HG03097 (cell line): ENCODE results near the gene MCOLN1.

Experiments used
- ATAC-seq: cut with Tn5 transposase; IDR thresholded peaks from one replicate; pipeline ENCODE4 v1.9.1; 2021; ENCODE audit not compliant: unreplicated experiment, low FRiP score

MCOLN1 gene

DNA sequence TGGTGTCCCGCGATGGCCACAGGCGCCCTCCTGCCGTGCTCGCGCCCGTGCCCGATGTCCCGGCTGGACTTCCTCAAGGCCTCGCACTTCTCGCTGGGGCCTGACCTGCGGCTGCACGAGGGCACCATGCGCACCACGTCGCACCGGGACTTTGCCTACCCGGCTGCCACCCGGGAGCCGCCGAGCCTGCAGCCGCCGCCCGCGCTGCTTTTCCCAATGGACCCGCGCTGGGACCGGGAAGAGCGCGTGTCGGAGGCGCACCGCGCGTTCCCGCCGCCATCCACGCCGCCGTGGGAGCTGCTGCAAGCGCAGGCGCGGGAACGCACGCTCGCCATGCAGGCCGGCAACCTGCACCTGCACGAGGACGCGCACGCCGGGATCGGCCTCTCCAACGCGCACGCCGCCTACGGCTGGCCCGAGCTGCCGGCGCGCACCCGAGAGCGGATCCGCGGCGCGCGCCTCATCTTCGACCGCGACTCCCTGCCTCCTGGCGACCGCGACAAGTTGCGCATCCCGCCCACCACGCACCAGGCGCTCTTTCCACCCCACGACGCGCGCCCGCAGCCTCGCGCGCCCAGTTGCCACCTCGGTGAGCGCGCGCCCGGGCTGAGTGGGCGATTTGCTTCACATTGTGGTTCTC is 21.5 kb upstream of the MCOLN1 start:
- no peak for ATAC-seq

DNA sequence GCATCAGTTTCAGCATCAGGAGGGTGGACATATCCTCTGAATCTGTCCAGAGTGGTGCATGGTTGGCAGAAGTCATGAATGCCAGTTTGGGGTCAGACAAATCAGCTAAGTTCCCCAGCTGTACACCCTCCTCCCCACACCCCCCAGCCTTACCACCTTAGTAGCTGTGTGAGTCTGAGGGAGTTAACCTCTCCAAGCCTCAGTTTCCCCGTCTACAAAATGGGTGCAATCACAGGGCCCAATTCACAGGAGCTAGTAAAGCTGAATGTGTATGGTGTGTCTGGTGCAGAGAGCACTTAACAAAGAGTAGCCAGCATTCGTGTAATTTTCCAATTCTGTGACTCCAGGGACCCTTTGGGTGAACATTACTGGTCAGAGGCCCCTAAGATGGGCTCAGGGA is 19.9 kb upstream of the MCOLN1 start:
- ATAC-seq = no peak

DNA sequence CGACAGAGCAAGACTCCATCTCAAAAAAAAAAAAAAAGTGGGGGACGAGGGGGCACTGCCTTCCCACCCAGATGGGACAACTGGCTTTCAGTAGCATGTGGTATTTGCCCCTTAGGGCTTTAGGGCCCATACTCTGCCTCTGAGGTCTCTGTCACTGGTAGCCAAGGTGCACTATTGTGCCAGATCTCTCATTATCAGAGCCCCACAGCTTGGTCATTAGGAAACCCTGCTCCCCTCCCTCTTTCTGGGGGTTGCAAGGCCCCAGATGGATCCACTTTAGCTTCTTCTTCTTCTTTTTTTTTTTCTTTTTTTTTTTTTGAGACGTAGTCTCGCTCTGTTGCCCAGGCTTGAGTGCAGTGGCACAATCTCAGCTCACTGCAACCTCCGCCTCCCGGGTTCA is 17.7 kb upstream of the MCOLN1 start:
- no peak for ATAC-seq

GRCh38 chr19:7505288-7505681 is 17.1 kb upstream of the MCOLN1 start:
- ATAC-seq = no peak

DNA sequence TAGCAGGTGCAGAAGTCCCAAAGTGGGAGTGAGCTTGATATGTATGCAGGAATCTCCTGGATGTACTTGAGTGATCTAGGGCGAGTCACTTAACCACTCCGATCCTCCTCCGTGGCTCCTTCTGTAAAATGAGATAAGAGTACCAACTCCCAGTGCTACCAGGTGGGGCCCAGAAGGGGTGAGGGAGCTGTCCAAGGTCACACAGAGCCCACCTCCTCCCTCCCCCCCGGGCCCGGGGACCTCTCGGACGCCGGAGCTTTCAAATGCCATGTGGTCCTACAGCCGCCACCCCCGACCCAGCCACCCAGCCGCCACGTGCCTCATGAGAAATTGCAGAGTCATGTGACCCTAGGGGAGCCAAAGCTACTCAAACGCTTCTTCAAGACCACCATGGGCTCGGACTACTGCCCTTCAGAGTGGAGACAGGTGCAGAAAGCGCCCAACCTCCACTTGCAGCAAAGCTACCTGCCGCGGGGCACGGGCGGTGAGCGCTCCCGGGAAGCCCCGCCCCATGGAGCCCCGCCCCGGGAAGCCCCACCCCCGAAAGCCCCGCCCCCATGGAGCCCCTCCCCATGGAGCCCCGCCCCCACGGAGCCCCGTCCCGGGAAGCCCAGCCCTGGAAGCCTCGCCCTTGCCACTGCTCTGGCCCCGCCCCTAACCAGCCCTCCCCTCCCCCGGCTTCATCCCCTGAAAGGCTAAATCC is 16.6 kb upstream of the MCOLN1 start:
- no peak for ATAC-seq

DNA sequence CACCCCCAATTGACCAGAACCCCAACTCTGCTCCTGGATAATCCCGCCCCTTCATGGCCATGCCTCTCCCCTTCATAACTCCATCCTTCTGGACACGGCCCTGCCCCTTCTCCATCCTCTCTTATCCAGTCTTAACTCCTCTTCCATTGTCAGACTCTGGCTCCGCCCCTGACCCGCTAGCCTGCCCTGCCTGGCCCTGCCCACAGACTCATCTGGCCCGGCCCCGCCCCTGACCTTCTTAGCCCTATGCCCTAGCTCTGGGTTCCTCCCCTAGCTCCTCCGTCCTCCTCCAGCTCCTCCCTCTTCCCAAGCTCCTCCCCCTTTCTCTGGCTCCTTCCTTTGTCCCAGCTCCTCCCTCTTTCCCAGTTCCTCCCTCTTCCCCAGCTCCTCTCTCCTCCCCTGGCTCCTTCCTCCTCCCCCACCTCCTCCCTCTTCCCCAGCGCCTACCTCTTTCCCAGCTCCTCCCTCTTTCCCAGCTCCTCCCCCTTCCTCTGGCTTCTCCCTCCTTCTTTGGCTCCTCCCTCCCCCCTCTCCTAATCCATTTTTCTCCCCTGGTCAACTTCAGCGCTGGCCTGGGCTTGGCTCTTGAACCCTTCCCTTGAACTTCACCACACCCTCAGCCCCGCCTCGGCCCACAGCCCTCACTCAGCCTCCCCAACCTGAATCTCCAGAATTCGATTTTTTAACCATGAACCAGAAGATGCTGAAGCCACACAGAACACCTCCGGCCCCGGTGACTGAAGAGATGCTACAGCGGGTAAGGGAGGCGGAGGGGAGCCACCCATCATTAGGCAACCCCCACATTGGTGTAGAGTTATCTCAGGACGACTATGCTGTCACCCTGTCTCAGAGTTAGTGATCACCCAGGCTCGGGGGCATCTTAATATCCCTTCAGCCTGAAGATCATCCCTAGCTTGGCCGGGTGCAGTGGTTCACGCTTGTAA is 15.8 kb upstream of the MCOLN1 start:
- no peak for ATAC-seq

DNA sequence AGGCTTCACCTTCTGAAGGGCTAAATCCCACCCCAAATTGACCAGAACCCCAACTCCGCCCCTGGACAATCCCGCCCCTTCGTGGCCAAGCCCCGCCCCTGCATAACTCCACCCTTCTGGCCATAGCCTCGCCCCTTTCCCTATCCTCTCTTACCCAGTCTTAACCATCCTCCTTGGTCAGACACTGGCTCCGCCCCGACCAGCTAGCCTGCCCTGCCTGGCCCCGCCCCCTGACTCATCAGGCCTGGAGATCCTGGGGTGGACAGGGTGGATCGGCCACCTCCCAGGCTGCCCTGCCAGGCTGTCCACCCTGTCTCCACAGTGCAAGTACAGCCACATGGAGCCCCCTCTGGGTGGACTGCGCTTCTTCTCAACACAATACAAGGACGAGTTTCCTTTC is 14.5 kb upstream of the MCOLN1 start:
- no peak for ATAC-seq

DNA sequence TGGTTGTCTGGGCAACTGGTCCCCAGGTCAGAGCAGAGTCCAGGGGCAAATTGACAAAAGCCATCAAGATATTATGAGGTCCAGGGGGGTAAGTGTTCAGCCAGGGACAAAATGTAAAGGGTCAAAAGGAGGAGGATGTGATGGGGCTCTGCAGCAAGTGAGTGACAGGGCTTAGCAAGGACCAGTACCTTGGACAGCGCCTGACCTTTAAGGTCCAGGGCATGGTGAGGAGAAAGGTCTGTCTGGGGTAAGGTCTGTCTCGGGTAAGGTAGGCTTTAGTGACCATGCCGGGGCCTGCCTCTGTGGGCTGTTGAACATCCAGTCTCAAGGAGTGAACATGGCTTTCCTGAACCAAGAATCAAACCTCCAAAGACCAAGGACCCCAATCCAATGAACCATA is 12.8 kb upstream of the MCOLN1 start:
- no peak for ATAC-seq

GRCh38 chr19:7512400-7512851 is 10.0 kb upstream of the MCOLN1 start:
- ATAC-seq = no peak

DNA sequence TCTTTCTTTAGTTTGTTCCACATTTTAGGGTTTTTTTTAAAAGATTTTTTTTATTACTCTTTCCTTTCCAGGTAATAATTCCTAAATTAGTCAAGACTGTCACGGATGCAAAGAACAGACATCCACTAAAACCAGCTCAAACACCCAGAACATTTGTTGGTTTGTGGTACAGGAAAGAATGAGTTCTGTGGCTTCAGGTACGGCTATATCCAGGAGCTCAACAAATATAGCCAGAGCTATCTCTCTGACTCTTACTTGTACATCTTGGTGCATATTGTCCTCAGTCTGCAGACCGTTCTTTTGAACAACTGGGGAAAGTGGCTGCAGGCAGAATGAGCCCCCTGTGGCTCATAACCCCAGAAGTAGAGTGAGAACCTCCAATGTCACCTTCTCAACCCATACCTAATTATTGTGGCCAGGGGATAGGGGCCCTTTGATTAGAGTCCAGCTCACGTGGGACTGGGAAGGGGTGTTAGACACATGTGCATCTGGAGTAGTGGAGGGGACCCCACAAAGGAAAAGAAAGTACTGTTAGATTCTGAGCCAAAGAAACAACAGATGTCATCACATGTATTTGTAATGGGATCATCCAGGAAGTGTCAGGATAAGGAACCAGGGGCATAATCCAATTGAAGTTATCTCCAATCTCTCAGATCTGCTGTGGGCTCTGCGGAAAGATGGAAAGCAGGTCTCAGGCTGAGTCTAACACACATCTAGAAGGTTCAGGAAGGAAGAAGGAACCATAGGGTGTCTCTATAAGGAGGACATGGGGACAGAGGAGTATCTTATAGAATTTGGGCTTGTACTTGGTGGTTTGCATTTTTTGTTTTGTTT is 8.4 kb upstream of the MCOLN1 start:
- ATAC-seq = no peak

DNA sequence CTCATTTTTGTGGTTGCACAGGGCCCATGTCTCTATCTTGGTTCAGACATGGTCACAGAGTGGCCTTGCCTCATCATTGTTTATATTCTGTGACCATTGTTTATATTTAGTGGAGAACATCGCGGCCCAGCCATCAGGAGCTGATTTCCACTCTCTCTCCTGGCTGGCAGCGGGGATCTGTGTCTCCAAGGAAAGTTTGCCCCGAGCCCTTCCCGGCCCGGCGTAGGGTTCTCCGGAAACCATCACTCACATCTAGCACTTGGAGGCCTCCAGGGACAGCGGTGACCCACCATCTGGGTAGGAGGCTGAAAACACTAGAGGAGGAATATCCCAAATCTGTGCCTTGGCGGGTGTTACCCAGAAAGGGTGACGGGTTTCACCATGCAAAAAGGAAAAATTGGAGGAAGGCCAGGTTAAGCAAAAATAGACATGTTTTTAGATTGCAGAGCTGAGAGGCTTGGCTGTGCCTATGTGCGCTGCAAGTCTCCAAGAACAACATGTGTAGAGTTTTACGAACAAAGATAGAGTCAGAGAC is 7.2 kb upstream of the MCOLN1 start:
- no peak for ATAC-seq

DNA sequence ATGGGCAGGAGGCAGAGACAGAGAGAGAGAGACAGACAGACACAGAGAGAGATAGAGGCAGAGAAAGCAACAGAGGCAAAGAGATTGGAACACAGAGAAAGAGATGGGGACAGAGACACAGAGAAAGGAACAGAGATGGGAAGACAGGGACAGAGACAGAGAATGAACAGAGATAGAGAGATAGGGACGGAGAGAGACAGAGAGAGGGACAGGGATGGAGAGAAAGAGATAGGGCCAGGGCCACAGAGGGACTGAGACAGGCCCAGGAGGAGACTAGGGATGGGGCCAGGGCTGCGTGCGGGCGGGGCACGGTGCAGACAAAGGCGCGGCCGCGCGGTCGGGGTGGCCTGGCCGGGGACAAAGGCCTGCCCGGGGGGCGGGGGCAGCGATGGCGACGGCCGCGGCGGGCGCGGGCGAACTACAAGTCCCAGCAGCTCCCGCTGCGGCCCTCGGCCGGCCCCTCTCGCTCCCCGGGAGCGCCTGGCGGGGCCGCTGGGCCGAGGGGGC is 6.7 kb upstream of the MCOLN1 start, which contains the start of gene ZNF358:
ZNF358 (plus strand) TSS at position 459 of the 507 bp plus-strand sequence. CDS start 3,140 bp downstream, outside the sequence.
- no peak for ATAC-seq

GRCh38 chr19:7516333-7516732 is 6.1 kb upstream of the MCOLN1 start:
- ATAC-seq = no peak

GRCh38 chr19:7516878-7517277 is 5.5 kb upstream of the MCOLN1 start:
- ATAC-seq = no peak

DNA sequence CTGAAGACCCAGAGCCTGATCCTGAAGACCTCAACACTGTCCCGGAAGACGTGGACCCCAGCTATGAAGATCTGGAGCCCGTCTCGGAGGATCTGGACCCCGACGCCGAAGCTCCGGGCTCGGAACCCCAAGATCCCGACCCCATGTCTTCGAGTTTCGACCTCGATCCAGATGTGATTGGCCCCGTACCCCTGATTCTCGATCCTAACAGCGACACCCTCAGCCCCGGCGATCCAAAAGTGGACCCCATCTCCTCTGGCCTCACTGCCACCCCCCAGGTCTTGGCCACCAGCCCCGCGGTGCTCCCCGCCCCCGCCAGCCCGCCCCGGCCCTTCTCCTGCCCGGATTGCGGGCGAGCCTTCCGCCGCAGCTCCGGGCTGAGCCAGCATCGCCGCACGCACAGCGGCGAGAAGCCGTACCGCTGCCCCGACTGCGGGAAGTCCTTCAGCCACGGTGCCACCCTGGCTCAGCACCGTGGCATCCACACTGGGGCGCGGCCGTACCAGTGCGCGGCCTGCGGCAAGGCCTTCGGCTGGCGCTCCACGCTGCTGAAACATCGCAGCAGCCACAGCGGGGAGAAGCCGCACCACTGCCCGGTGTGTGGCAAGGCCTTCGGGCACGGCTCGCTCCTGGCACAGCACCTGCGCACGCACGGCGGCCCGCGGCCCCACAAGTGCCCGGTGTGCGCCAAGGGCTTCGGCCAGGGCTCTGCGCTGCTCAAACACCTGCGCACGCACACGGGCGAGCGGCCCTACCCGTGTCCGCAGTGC is 2.9 kb upstream of the MCOLN1 start:
- ATAC-seq = no peak

DNA sequence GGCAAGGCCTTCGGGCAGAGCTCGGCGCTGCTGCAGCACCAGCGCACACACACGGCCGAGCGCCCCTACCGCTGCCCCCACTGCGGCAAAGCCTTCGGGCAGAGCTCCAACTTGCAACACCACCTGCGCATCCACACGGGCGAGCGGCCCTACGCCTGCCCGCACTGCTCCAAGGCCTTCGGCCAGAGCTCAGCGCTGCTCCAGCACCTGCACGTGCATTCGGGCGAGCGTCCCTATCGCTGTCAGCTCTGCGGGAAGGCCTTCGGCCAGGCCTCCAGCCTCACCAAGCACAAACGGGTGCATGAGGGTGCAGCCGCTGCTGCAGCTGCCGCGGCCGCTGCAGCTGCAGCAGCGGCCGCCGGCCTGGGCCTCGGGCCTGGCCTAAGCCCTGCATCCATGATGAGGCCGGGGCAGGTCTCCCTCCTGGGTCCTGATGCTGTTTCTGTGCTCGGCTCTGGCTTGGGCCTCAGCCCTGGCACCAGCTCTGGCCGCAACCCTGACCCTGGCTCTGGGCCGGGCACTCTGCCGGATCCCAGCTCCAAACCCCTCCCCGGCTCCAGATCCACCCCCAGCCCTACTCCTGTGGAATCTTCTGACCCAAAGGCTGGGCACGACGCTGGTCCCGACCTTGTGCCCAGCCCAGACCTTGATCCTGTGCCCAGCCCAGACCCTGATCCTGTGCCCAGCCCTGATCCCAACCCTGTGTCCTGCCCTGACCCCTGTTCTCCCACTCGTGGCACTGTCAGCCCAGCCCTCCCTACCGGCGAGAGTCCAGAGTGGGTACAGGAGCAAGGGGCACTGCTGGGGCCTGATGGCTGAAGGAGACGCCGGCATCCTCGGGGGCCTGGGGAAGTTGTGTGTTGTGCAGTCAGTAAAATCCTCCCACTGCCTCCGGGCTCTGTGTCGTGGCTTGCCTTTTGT is 2.0 kb upstream of the MCOLN1 start:
- no peak for ATAC-seq

- no peak for ATAC-seq
Measured at GRCh38 chr19:7521551-7522071, 813 bp upstream of the MCOLN1 start.
